Adipocyte (in vitro differentiated cells): ENCODE results near the gene POU2F2.

Experiments used
- DNase-seq: peaks from one replicate; pipeline ENCODE4 v3.0.0-alpha.2; 2015; ENCODE audit warnings: low read depth
- H3K27me3 ChIP-seq: replicated peaks from 2 replicates; pipeline ENCODE4 v1.7.0; 2013; ENCODE audit warnings: mild to moderate bottlenecking, low read length, moderate library complexity; ENCODE audit not compliant: control insufficient read depth, insufficient read depth
- H3K36me3 ChIP-seq: 2 replicates; pipeline ENCODE4 v1.7.0; 2013; ENCODE audit warnings: low read length, mild to moderate bottlenecking, moderate library complexity; ENCODE audit not compliant: control insufficient read depth, insufficient read depth, severe bottlenecking
- H3K4me1 ChIP-seq: 2 replicates; pipeline ENCODE4 v1.7.0; 2013; ENCODE audit warnings: mild to moderate bottlenecking, low read length, moderate library complexity; ENCODE audit not compliant: control insufficient read depth, insufficient read depth
- H3K4me3 ChIP-seq: 2 replicates; pipeline ENCODE4 v1.7.0; 2013; ENCODE audit warnings: mild to moderate bottlenecking, low read length, moderate library complexity
- H3K9ac ChIP-seq: 2 replicates; pipeline ENCODE4 v1.7.0; 2013; ENCODE audit warnings: mild to moderate bottlenecking, low read length, moderate library complexity
- H3K9me3 ChIP-seq: 2 replicates; pipeline ENCODE4 v1.7.0; 2013; ENCODE audit warnings: mild to moderate bottlenecking, low read length, moderate library complexity; ENCODE audit not compliant: control insufficient read depth

Gene POU2F2

GRCh38 chr19:42086188-42086736, 46.0 kb downstream of the POU2F2 start:
- Histone ChIP-seq H3K4me1 (peaks cover 10% of the 10 kb centered on the region), H3K36me3 (peaks cover 3% of the 10 kb centered on the region), H3K27me3 (no peaks in the 10 kb centered on the region), H3K9me3 (no peaks in the 10 kb centered on the region), H3K4me3 (no peak overlapping the region), H3K9ac (no peak overlapping the region)
- no peak for DNase-seq

- H3K4me1 ChIP-seq, result peaks cover 5% of the 10 kb centered on the region
- H3K9me3 ChIP-seq, result no peaks in the 10 kb centered on the region
- DNase-seq, result no peak
- no peak overlapping the region for H3K4me3 ChIP-seq
- H3K9ac ChIP-seq, result no peak overlapping the region
- peaks cover 29% of the 10 kb centered on the region for H3K36me3 ChIP-seq
- no peaks in the 10 kb centered on the region for H3K27me3 ChIP-seq
Measured at GRCh38 chr19:42083537-42083936, 48.7 kb downstream of the POU2F2 start.

- DNase-seq, result peak; percentile 57
- H3K9me3 ChIP-seq, result no peaks in the 10 kb centered on the region
- peaks cover 12% of the 10 kb centered on the region for H3K4me1 ChIP-seq
- no peak overlapping the region for H3K4me3 ChIP-seq
- H3K27me3 ChIP-seq, result no peaks in the 10 kb centered on the region
- H3K36me3 ChIP-seq, result peaks cover 29% of the 10 kb centered on the region
- peak overlapping the region; percentile 13 for H3K9ac ChIP-seq
Measured at GRCh38 chr19:42081584-42082203, 50.6 kb downstream of the POU2F2 start.

GRCh38 chr19:42080764-42081375, 51.4 kb downstream of the POU2F2 start:
- no peak overlapping the region for H3K9ac ChIP-seq
- DNase-seq, result no peak
- H3K9me3 ChIP-seq, result no peaks in the 10 kb centered on the region
- peaks cover 12% of the 10 kb centered on the region for H3K4me1 ChIP-seq
- no peak overlapping the region for H3K4me3 ChIP-seq
- no peaks in the 10 kb centered on the region for H3K27me3 ChIP-seq
- H3K36me3 ChIP-seq, result peaks cover 29% of the 10 kb centered on the region

GRCh38 chr19:42079886-42080763, 52.1 kb downstream of the POU2F2 start:
- H3K4me1 ChIP-seq, result peaks cover 14% of the 10 kb centered on the region
- H3K9ac ChIP-seq, result no peak overlapping the region
- no peaks in the 10 kb centered on the region for H3K27me3 ChIP-seq
- H3K9me3 ChIP-seq, result no peaks in the 10 kb centered on the region
- no peak overlapping the region for H3K4me3 ChIP-seq
- no peak for DNase-seq
- peaks cover 29% of the 10 kb centered on the region for H3K36me3 ChIP-seq

- Histone ChIP-seq H3K4me3 (no peak overlapping the region), H3K9ac (no peak overlapping the region), H3K4me1 (peaks cover 18% of the 10 kb centered on the region), H3K36me3 (peaks cover 29% of the 10 kb centered on the region), H3K27me3 (no peaks in the 10 kb centered on the region), H3K9me3 (no peaks in the 10 kb centered on the region)
- DNase-seq, result no peak
Measured at GRCh38 chr19:42079276-42079669, 53.0 kb downstream of the POU2F2 start.

- H3K9me3 ChIP-seq, result no peaks in the 10 kb centered on the region
- H3K4me1 ChIP-seq, result peaks cover 18% of the 10 kb centered on the region
- no peaks in the 10 kb centered on the region for H3K27me3 ChIP-seq
- DNase-seq, result no peak
- H3K36me3 ChIP-seq, result peaks cover 29% of the 10 kb centered on the region
- no peak overlapping the region for H3K9ac ChIP-seq
- H3K4me3 ChIP-seq, result no peak overlapping the region
Measured at GRCh38 chr19:42078538-42079275, 53.5 kb downstream of the POU2F2 start.

GRCh38 chr19:42078058-42078457, 54.2 kb downstream of the POU2F2 start:
- H3K4me1 ChIP-seq, result peaks cover 18% of the 10 kb centered on the region
- H3K9me3 ChIP-seq, result no peaks in the 10 kb centered on the region
- H3K27me3 ChIP-seq, result no peaks in the 10 kb centered on the region
- H3K4me3 ChIP-seq, result peak overlapping the region; percentile 89
- H3K9ac ChIP-seq, result peak overlapping the region; percentile 90
- peaks cover 29% of the 10 kb centered on the region for H3K36me3 ChIP-seq
- DNase-seq, result no peak

- Histone ChIP-seq H3K4me1 (peaks cover 18% of the 10 kb centered on the region), H3K4me3 (peak overlapping the region; percentile 89), H3K9me3 (no peaks in the 10 kb centered on the region), H3K27me3 (no peaks in the 10 kb centered on the region), H3K9ac (peak overlapping the region; percentile 90), H3K36me3 (peaks cover 28% of the 10 kb centered on the region)
- DNase-seq, result peak; percentile 39
Measured at GRCh38 chr19:42076380-42076944, 55.8 kb downstream of the POU2F2 start.

- H3K4me3 ChIP-seq, result peak within 1 kb of the TSS; percentile 89
- H3K36me3 ChIP-seq, result peaks cover 22% of the 10 kb centered on the region
- DNase-seq, result peak; percentile 100
- no peaks in the 10 kb centered on the region for H3K9me3 ChIP-seq
- H3K4me1 ChIP-seq, result peaks cover 18% of the 10 kb centered on the region
- peak within 1 kb of the TSS; percentile 90 for H3K9ac ChIP-seq
- H3K27me3 ChIP-seq, result peaks cover 2% of the 10 kb centered on the region
Measured at GRCh38 chr19:42075616-42076379, 56.4 kb downstream of the POU2F2 start, which contains the start of gene ZNF574. Gene ZNF574 (plus strand): TSS chr19:42076166. CDS start chr19:42078607, 2,441 bp downstream.
